ENCODE data around the gene MRTFB. TPM values are rescaled to one million over a fixed set of nuclear protein-coding genes. Genes with fewer than 3 reads are reported as not detected.

MRTFB gene
- total and polyA plus RNA-seq, 4 donors, result 6.2 to 108 (median 34.3) TPM

- H3K4me3 ChIP-seq (ENCODE audit: low read length in 2 of 2), result peak overlapping the region; percentile 26 to 59
- H3K9me3 ChIP-seq (ENCODE audit: control insufficient read depth, low read length), result no peaks in the 10 kb centered on the region
- no peaks in the 10 kb centered on the region for H3K36me3 ChIP-seq (ENCODE audit: control insufficient read depth in 1 of 2, insufficient read depth in 2 of 2, low read length in 1 of 2)
- peak overlapping the region; percentile 43 to 51 for H3K27ac ChIP-seq (ENCODE audit: low read depth in 1 of 2, low read length in 2 of 2)
- intact Hi-C loops (cut with DNase I), result no loop called here
- no peaks in the 10 kb centered on the region for H3K27me3 ChIP-seq (ENCODE audit: control insufficient read depth in 1 of 2, insufficient read depth in 2 of 2, low read length in 1 of 2)
- DNase-seq (no peak), ATAC-seq (ENCODE audit: low FRiP score) (no peak)
- no peaks in the 10 kb centered on the region for H3K4me1 ChIP-seq (ENCODE audit: control insufficient read depth in 1 of 2, insufficient read depth in 2 of 2, low read length in 2 of 2)
Observed at GRCh38 chr16:14146445-14146844, 75.3 kb downstream of the MRTFB start.

GRCh38 chr16:14148016-14148415, 76.9 kb downstream of the MRTFB start:
- ATAC-seq (ENCODE audit: low FRiP score), result no peak
- no peak for DNase-seq
- Histone ChIP-seq H3K4me1 (ENCODE audit: control insufficient read depth in 1 of 2, insufficient read depth in 2 of 2, low read length in 2 of 2) (peaks cover 0 to 2% of the 10 kb centered on the region in 2 donors), H3K36me3 (ENCODE audit: control insufficient read depth in 1 of 2, insufficient read depth in 2 of 2, low read length in 1 of 2) (no peaks in the 10 kb centered on the region), H3K9me3 (ENCODE audit: control insufficient read depth, low read length) (no peaks in the 10 kb centered on the region), H3K4me3 (ENCODE audit: low read length in 2 of 2) (no peak overlapping the region), H3K27ac (ENCODE audit: low read depth in 1 of 2, low read length in 2 of 2) (no peak overlapping the region), H3K27me3 (ENCODE audit: control insufficient read depth in 1 of 2, insufficient read depth in 2 of 2, low read length in 1 of 2) (no peaks in the 10 kb centered on the region)
- intact Hi-C loops (cut with DNase I), result no loop called here
- 90 to 96% methylated on average over 2 of the region's 2 CpGs for WGBS, 2 donors

- Histone ChIP-seq H3K9me3 (ENCODE audit: control insufficient read depth, low read length) (no peaks in the 10 kb centered on the region), H3K27me3 (ENCODE audit: control insufficient read depth in 1 of 2, insufficient read depth in 2 of 2, low read length in 1 of 2) (no peaks in the 10 kb centered on the region), H3K36me3 (ENCODE audit: control insufficient read depth in 1 of 2, insufficient read depth in 2 of 2, low read length in 1 of 2) (no peaks in the 10 kb centered on the region), H3K27ac (ENCODE audit: low read depth in 1 of 2, low read length in 2 of 2) (peak overlapping the region in 1 of 2 donors; percentile 25), H3K4me3 (ENCODE audit: low read length in 2 of 2) (no peak overlapping the region), H3K4me1 (ENCODE audit: control insufficient read depth in 1 of 2, insufficient read depth in 2 of 2, low read length in 2 of 2) (peaks cover 0 to 2% of the 10 kb centered on the region in 2 donors)
- intact Hi-C loops (cut with DNase I), result no loop called here
- 83 to 86% methylated on average over 8 of the region's 8 CpGs for WGBS, 2 donors
- DNase-seq (no peak), ATAC-seq (ENCODE audit: low FRiP score) (no peak)
Observed at GRCh38 chr16:14148569-14148968, 77.5 kb downstream of the MRTFB start.

- no peak for DNase-seq
- Histone ChIP-seq H3K36me3 (ENCODE audit: control insufficient read depth in 1 of 2, insufficient read depth in 2 of 2, low read length in 1 of 2) (no peaks in the 10 kb centered on the region), H3K4me3 (ENCODE audit: low read length in 2 of 2) (no peak overlapping the region), H3K27me3 (ENCODE audit: control insufficient read depth in 1 of 2, insufficient read depth in 2 of 2, low read length in 1 of 2) (no peaks in the 10 kb centered on the region), H3K27ac (ENCODE audit: low read depth in 1 of 2, low read length in 2 of 2) (no peak overlapping the region), H3K4me1 (ENCODE audit: control insufficient read depth in 1 of 2, insufficient read depth in 2 of 2, low read length in 2 of 2) (peaks cover 0 to 2% of the 10 kb centered on the region in 2 donors), H3K9me3 (ENCODE audit: control insufficient read depth, low read length) (no peaks in the 10 kb centered on the region)
- ATAC-seq (ENCODE audit: low FRiP score), result no peak
- intact Hi-C loops (cut with DNase I), result no loop called here
- WGBS, 2 donors, result 85 to 91% methylated on average over 5 of the region's 5 CpGs
Observed at GRCh38 chr16:14150796-14151195, 79.7 kb downstream of the MRTFB start.

- Histone ChIP-seq H3K9me3 (ENCODE audit: control insufficient read depth, low read length) (no peaks in the 10 kb centered on the region), H3K27ac (ENCODE audit: low read depth in 1 of 2, low read length in 2 of 2) (peak overlapping the region in 1 of 2 donors; percentile 8), H3K4me3 (ENCODE audit: low read length in 2 of 2) (no peak overlapping the region), H3K27me3 (ENCODE audit: control insufficient read depth in 1 of 2, insufficient read depth in 2 of 2, low read length in 1 of 2) (no peaks in the 10 kb centered on the region), H3K36me3 (ENCODE audit: control insufficient read depth in 1 of 2, insufficient read depth in 2 of 2, low read length in 1 of 2) (no peaks in the 10 kb centered on the region), H3K4me1 (ENCODE audit: control insufficient read depth in 1 of 2, insufficient read depth in 2 of 2, low read length in 2 of 2) (peaks cover 0 to 2% of the 10 kb centered on the region in 2 donors)
- intact Hi-C loops (cut with DNase I), result no loop called here
- 4 to 9% methylated on average over 2 of the region's 2 CpGs for WGBS, 2 donors
- DNase-seq (no peak), ATAC-seq (ENCODE audit: low FRiP score) (peak; percentile 52)
Observed at GRCh38 chr16:14151256-14152030, 80.3 kb downstream of the MRTFB start.

- peak overlapping the region; percentile 22 to 44 for H3K27ac ChIP-seq (ENCODE audit: low read depth in 1 of 2, low read length in 2 of 2)
- ATAC-seq (ENCODE audit: low FRiP score), result no peak
Observed at GRCh38 chr16:14155572-14156190, 84.6 kb downstream of the MRTFB start.

GRCh38 chr16:14164916-14165662, 94.0 kb downstream of the MRTFB start:
- Histone ChIP-seq H3K27me3 (ENCODE audit: control insufficient read depth in 1 of 2, insufficient read depth in 2 of 2, low read length in 1 of 2) (no peaks in the 10 kb centered on the region), H3K9me3 (ENCODE audit: control insufficient read depth, low read length) (no peaks in the 10 kb centered on the region), H3K36me3 (ENCODE audit: control insufficient read depth in 1 of 2, insufficient read depth in 2 of 2, low read length in 1 of 2) (no peaks in the 10 kb centered on the region), H3K4me1 (ENCODE audit: control insufficient read depth in 1 of 2, insufficient read depth in 2 of 2, low read length in 2 of 2) (peaks cover 0 to 2% of the 10 kb centered on the region in 2 donors), H3K27ac (ENCODE audit: low read depth in 1 of 2, low read length in 2 of 2) (no peak overlapping the region), H3K4me3 (ENCODE audit: low read length in 2 of 2) (no peak overlapping the region)
- intact Hi-C loops (cut with DNase I), result no loop called here
- ATAC-seq (ENCODE audit: low FRiP score) (no peak), DNase-seq (no peak)
- 80 to 85% methylated on average over 5 of the region's 5 CpGs for WGBS, 2 donors

More at GRCh38 chr16:14155572-14156190, 84.6 kb downstream of the MRTFB start:
- no peaks in the 10 kb centered on the region for H3K36me3 ChIP-seq (ENCODE audit: control insufficient read depth in 1 of 2, insufficient read depth in 2 of 2, low read length in 1 of 2)
- H3K4me3 ChIP-seq (ENCODE audit: low read length in 2 of 2), result peak overlapping the region in 1 of 2 donors; percentile 18
- WGBS, 2 donors, result 16 to 29% methylated on average over 4 of the region's 4 CpGs
- DNase-seq, result no peak
- no peaks in the 10 kb centered on the region for H3K9me3 ChIP-seq (ENCODE audit: control insufficient read depth, low read length)
- peaks cover 2% of the 10 kb centered on the region in 2 donors for H3K4me1 ChIP-seq (ENCODE audit: control insufficient read depth in 1 of 2, insufficient read depth in 2 of 2, low read length in 2 of 2)
- H3K27me3 ChIP-seq (ENCODE audit: control insufficient read depth in 1 of 2, insufficient read depth in 2 of 2, low read length in 1 of 2), result no peaks in the 10 kb centered on the region
- intact Hi-C loops (cut with DNase I), result no loop called here

- no peaks in the 10 kb centered on the region for H3K9me3 ChIP-seq (ENCODE audit: control insufficient read depth, low read length)
- WGBS, 2 donors, result 95 to 97% methylated on average over 3 of the region's 3 CpGs
- ATAC-seq (ENCODE audit: low FRiP score), result no peak
- intact Hi-C loops (cut with DNase I), result no loop called here
- H3K4me3 ChIP-seq (ENCODE audit: low read length in 2 of 2), result no peak overlapping the region
- no peaks in the 10 kb centered on the region for H3K27me3 ChIP-seq (ENCODE audit: control insufficient read depth in 1 of 2, insufficient read depth in 2 of 2, low read length in 1 of 2)
- no peaks in the 10 kb centered on the region for H3K4me1 ChIP-seq (ENCODE audit: control insufficient read depth in 1 of 2, insufficient read depth in 2 of 2, low read length in 2 of 2)
- H3K36me3 ChIP-seq (ENCODE audit: control insufficient read depth in 1 of 2, insufficient read depth in 2 of 2, low read length in 1 of 2), result no peaks in the 10 kb centered on the region
- DNase-seq, result no peak
- no peak overlapping the region for H3K27ac ChIP-seq (ENCODE audit: low read depth in 1 of 2, low read length in 2 of 2)
Observed at GRCh38 chr16:14168146-14168545, 97.0 kb downstream of the MRTFB start.

Data from aorta (tissue), 5 donors.